ENCODE data around the gene SMS. TPM values are rescaled to one million over a fixed set of nuclear protein-coding genes. Genes with fewer than 3 reads are reported as not detected.

SMS gene
- total and polyA plus RNA-seq, 10 donors, result 30.6 to 56.7 (median 42.8) TPM

GRCh38 chrX:21911481-21911880 lies 29.0 kb upstream of the SMS start:
- TF ChIP-seq POLR2AphosphoS5 (IDR thresholded peaks at IDR 0.05) (no peak), CTCF (IDR thresholded peaks at IDR 0.05 in 8 of 11, conservative IDR thresholded peaks at IDR 0.05 in 3 of 11) (no peak), POLR2A (IDR thresholded peaks at IDR 0.05) (no peak)

GRCh38 chrX:21912220-21912619 lies 28.3 kb upstream of the SMS start:
- Histone ChIP-seq H3K9me3 (no peaks in the 10 kb centered on the region), H3K27ac (no peak overlapping the region), H3K36me3 (no peaks in the 10 kb centered on the region), H3K4me3 (no peak overlapping the region), H3K27me3 (replicated peaks in 1 of 7) (no peaks in the 10 kb centered on the region), H3K4me1 (no peaks in the 10 kb centered on the region)
- intact Hi-C loops (cut with DNase I; ENCODE audit: low total_unique reads), result no loop called here
- 63 to 97% (median 93%) methylated on average over 1 of the region's 1 CpG for WGBS, 5 donors
- DNase-seq, result no peak
- TF ChIP-seq POLR2A (IDR thresholded peaks at IDR 0.05) (no peak), POLR2AphosphoS5 (IDR thresholded peaks at IDR 0.05) (no peak), CTCF (IDR thresholded peaks at IDR 0.05 in 8 of 11, conservative IDR thresholded peaks at IDR 0.05 in 3 of 11) (no peak)

More at GRCh38 chrX:21911481-21911880, 29.0 kb upstream of the SMS start:
- no peaks in the 10 kb centered on the region for H3K27me3 ChIP-seq (replicated peaks in 1 of 7)
- no peaks in the 10 kb centered on the region for H3K36me3 ChIP-seq
- WGBS, 5 donors, result 83 to 97% (median 94%) methylated on average over 4 of the region's 4 CpGs
- DNase-seq, result no peak
- H3K4me3 ChIP-seq, result no peak overlapping the region
- H3K4me1 ChIP-seq, result no peaks in the 10 kb centered on the region
- no peaks in the 10 kb centered on the region for H3K9me3 ChIP-seq
- H3K27ac ChIP-seq, result no peak overlapping the region
- intact Hi-C loops (cut with DNase I; ENCODE audit: low total_unique reads), result no loop called here

- H3K36me3 ChIP-seq, result no peaks in the 10 kb centered on the region
- TF ChIP-seq POLR2AphosphoS5 (IDR thresholded peaks at IDR 0.05) (no peak), POLR2A (IDR thresholded peaks at IDR 0.05) (no peak), CTCF (IDR thresholded peaks at IDR 0.05 in 8 of 11, conservative IDR thresholded peaks at IDR 0.05 in 3 of 11) (no peak)
- intact Hi-C loops (cut with DNase I; ENCODE audit: low total_unique reads), result no loop called here
- H3K27ac ChIP-seq, result no peak overlapping the region
- H3K27me3 ChIP-seq (replicated peaks in 1 of 7), result no peaks in the 10 kb centered on the region
- no peak overlapping the region for H3K4me3 ChIP-seq
- 81 to 99% (median 91%) methylated on average over 1 to 4 of the region's 4 CpGs for WGBS, 5 donors
- no peaks in the 10 kb centered on the region for H3K4me1 ChIP-seq
- no peaks in the 10 kb centered on the region for H3K9me3 ChIP-seq
- DNase-seq, result no peak
These were observed 27.5 kb upstream of the SMS start for GRCh38 chrX:21912989-21913388.

GRCh38 chrX:21926116-21926515 lies 14.4 kb upstream of the SMS start:
- Histone ChIP-seq H3K27me3 (replicated peaks in 1 of 7) (no peaks in the 10 kb centered on the region), H3K27ac (peak overlapping the region in 4 of 8 donors; percentile 4 to 56 (median 33)), H3K36me3 (no peaks in the 10 kb centered on the region), H3K4me1 (peaks cover 0 to 3% (median 0%) of the 10 kb centered on the region in 6 donors), H3K9me3 (no peaks in the 10 kb centered on the region), H3K4me3 (no peak overlapping the region)
- TF ChIP-seq CTCF (IDR thresholded peaks at IDR 0.05 in 8 of 11, conservative IDR thresholded peaks at IDR 0.05 in 3 of 11), result no peak
- no peak for TF ChIP-seq POLR2AphosphoS5 (IDR thresholded peaks at IDR 0.05)
- TF ChIP-seq POLR2A (IDR thresholded peaks at IDR 0.05), result no peak
- intact Hi-C loops (cut with DNase I; ENCODE audit: low total_unique reads), result no loop called here
- no peak for DNase-seq
- WGBS, 5 donors, result 46 to 75% (median 63%) methylated on average over 3 of the region's 3 CpGs

Data from spleen (tissue), 11 donors.